T47D (cell line): Measurements from ENCODE around the gene FAF1.

Experiments used
- DNase-seq, 2 experiments: peaks; one replicate each; pipeline versions ENCODE4 v3.0.0 to v3.0.0-alpha.2; 2011 to 2012; ENCODE audit warnings: low read depth in 1 of 2, low spot score in 1 of 2
- JUND ChIP-seq: IDR thresholded peaks from 2 replicates; pipeline ENCODE4 v1.6.1; 2012; ENCODE audit warnings: low read depth
- in situ Hi-C: cut with HindIII; loops from 2 replicates; pipeline ENCODE4 v1.10.0; 2016; ENCODE audit warnings: low sequenced_read_pairs, low pct_unique_long_range_greater_than_20kb

The FAF1 gene

GRCh38 chr1:50447961-50448360 is 512.1 kb downstream of the FAF1 start:
- no peak for DNase-seq
- in situ Hi-C loops: no loop called here
- TF ChIP-seq JUND: no peak

- in situ Hi-C loops: no loop called here
- no peak for TF ChIP-seq JUND
- no peak for DNase-seq
Observed at GRCh38 chr1:50441183-50441582, 518.9 kb downstream of the FAF1 start.

DNA sequence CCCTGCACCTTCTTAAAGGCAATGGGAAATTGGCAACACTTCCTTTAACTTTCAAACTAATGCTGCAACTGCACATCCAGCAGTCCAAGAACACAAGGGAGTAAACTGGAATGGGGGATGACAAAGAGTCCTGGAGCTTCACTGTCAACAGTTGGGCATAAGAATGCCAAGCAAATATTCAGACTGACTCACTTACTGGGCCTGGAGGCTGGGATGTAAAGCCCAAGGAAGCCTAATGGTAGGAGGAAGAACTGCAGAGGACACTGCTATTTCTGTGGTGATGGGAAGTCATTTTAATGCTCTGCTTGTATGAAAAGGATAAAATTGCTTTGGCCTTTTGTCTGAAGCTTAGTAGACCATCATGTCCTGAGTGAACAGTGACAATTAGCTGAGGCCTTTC is 521.1 kb downstream of the FAF1 start:
- TF ChIP-seq JUND: no peak
- in situ Hi-C loops: no loop called here
- no peak for DNase-seq

GRCh38 chr1:50436489-50436888 is 523.6 kb downstream of the FAF1 start:
- in situ Hi-C loops: no loop called here
- TF ChIP-seq JUND: no peak

DNA sequence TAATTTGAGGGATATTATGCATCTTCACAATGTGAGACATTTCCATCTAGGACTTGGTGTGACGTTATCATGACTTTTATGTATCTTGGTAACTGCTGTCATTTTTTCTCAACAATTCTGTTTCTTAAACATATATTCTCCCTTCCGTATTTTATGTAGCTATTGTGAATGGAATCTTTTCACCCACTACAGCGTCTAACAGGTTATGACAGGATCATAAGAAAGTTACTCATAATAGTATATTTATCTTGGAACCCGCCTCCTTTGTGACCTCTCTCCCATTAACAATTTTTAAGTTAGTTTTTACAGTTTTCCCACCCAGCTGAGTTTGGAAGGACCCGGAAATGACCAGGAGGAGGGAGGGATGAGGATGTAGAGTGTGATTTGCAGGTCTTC is 530.1 kb downstream of the FAF1 start:
- in situ Hi-C loops: no loop called here
- no peak for DNase-seq
- TF ChIP-seq JUND: no peak

More at GRCh38 chr1:50436489-50436888, 523.6 kb downstream of the FAF1 start:
- no peak for DNase-seq

DNA sequence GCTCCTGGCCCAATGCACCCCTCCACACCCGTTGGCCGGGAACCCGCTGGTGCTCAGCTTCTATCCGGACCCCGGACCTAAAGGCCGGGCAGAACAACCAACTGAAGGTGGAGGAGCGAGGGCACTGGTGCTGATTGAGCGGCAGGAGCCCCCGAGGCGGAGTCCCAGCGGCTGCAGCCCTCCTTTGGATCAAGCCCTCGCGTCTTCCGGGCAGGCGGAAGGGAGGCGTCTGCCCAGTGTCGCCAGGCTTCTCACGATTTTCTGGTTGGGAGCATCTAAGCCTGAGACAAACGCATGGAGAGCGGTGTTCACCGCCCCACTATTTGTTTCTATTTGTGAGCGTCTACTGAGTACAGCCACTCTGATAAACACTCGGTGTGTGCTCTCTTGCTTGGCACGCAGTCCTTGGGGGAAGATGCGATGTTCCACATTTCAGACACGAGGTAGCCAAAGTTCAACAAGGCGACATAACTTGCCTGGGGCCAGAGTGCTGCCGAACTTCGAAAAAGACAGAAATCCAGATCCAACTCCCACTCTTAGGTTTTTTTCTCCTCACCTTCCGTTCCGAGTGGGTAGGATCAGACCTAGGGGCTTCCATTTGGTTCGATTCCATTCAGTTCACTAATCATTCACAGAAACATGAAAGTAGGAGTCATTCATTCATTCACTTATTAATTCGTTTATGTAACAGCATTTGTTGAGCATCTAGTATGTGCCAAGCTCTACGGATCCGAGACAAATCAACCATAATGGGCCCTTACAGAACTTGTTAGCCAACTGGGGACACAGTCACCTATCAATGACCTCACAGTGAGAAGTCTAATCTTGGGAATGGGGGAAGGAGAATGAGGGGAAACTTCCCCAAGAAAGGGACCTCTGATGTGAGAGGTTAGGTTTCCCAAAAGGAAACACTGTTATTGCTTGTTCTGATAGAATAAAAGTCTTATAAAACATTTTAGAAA is 532.0 kb downstream of the FAF1 start:
- no peak for DNase-seq
- in situ Hi-C loops: no loop called here
- no peak for TF ChIP-seq JUND

GRCh38 chr1:50427086-50427817 is 532.8 kb downstream of the FAF1 start:
- no peak for DNase-seq
- no peak for TF ChIP-seq JUND
- in situ Hi-C loops: no loop called here

DNA sequence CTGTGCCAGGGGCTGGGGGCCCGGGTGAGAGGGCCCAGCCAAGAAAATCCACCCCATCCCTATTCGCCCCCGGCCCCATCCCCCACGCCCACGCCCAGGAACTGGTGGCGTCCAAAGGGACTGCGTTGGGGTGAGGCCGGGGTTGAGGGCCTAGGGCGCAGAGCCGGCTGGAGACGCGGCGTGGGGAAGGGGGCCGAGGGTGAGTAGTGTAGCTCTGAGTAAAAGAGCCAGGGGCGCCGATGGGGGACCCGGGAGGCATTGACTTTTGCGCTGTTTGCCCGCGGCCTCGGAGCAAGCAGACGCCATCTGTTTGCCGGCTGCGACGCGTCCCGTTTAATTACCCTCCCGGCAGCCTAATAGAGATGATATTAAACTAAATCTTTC is 533.4 kb downstream of the FAF1 start:
- DNase-seq: no peak
- no peak for TF ChIP-seq JUND
- in situ Hi-C loops: no loop called here

DNA sequence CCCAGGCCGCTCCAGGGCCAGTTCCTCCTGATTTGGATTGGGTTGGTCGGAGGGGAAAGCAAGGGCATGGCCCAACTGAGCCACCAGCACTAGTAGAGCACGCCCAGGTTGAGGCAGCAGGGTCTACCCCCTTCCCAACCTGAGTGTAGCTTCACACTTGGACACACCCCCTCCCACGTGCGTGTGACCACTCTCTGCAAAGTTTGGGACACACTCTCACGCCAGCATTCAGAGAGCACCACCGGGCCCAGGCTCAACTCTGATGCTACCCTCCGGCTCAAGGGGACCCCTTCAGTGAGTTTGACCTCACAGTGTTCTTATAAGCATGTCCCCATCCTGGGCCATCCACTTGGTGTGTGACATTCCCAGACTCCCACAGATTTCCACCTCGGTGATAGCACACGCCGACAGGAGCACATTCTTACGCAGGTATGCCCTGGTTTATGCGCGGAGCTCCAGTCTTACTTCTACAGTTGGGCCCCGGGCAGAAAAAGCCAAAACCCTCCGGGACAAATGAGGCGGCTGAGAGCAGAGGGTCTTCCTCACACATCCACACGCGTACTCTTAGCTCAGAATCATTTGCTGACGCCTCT is 533.9 kb downstream of the FAF1 start:
- TF ChIP-seq JUND: no peak
- DNase-seq: no peak
- in situ Hi-C loops: no loop called here

GRCh38 chr1:50425376-50426107 is 534.5 kb downstream of the FAF1 start:
- DNase-seq: no peak
- in situ Hi-C loops: no loop called here
- no peak for TF ChIP-seq JUND

GRCh38 chr1:50424884-50425375 is 535.1 kb downstream of the FAF1 start:
- in situ Hi-C loops: no loop called here
- no peak for TF ChIP-seq JUND
- no peak for DNase-seq
